ENCODE data around the gene KCNQ1.

DNA sequence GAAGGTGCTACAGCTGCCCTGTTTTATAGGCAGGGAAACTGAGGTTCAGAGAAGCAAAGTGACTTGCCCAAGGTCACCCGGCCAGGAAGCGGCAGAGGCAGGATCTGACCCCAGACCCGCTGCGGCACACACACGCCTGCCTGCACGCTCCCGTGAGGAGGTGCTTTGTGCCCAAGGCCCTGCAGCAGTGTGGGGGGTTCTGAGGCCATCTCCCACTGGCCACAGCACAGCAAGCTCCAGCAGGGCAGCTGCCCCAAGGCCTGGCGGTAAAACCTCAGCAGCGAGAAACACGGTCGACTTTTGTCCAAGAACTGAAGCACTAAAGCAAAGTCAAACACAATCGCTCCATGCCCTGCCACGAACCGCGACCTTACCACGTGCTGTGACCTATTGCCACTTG is 398.1 kb downstream of the KCNQ1 start:
- TF ChIP-seq, protein P1, sequence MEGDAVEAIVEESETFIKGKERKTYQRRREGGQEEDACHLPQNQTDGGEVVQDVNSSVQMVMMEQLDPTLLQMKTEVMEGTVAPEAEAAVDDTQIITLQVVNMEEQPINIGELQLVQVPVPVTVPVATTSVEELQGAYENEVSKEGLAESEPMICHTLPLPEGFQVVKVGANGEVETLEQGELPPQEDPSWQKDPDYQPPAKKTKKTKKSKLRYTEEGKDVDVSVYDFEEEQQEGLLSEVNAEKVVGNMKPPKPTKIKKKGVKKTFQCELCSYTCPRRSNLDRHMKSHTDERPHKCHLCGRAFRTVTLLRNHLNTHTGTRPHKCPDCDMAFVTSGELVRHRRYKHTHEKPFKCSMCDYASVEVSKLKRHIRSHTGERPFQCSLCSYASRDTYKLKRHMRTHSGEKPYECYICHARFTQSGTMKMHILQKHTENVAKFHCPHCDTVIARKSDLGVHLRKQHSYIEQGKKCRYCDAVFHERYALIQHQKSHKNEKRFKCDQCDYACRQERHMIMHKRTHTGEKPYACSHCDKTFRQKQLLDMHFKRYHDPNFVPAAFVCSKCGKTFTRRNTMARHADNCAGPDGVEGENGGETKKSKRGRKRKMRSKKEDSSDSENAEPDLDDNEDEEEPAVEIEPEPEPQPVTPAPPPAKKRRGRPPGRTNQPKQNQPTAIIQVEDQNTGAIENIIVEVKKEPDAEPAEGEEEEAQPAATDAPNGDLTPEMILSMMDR (IDR thresholded peaks at IDR 0.05) = no peak
- no peak for TF ChIP-seq POLR2A (IDR thresholded peaks at IDR 0.05)

All from lower leg skin (tissue), 3 donors.